GM18511 (cell line): Measurements from ENCODE around the gene ARHGEF28.

Experiments
- ATAC-seq: cut with Tn5 transposase; IDR thresholded peaks from one replicate; pipeline ENCODE4 v1.9.1; 2021; ENCODE audit warnings: mild to moderate bottlenecking, moderate library complexity; ENCODE audit not compliant: unreplicated experiment

The ARHGEF28 gene

DNA sequence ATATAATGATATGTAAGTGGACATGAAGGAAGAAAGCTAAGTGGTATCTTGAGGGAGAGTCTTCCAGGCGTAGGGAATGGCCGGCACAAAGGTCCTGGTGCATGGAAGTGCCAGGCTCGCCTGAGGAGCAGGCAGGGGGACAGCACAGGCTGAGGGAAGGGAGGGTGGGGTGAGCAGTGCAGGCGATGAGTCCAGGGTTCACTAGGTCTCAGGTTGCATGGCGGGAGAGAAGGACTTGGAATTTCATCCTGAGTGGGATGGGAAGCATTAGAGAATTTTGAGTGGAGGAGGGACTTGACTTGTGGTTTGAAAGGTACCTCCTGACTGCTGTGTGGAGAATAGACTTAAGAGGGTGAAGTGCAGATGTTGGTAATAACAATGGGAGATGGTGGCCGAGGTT is 268.9 kb downstream of the ARHGEF28 start:
- ATAC-seq, result no peak

DNA sequence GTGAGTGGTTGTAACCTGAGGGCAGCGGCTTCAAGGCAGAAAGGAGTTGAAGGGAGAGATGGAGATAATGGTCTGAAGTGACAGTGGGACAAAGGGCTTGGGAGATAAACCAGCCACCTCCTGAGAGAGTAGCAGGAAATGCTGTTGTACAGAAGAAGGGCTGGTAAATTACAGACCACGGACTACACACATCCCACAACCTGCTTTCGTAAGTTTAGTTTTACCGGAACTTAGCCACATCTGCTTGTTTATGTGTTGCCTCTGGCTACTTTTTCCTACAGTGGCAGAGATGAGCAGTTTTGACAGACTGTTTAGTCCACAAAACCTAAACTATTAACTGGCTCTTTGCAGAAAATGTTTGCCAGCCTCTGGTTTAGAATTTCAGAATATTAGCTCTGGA is 269.5 kb downstream of the ARHGEF28 start:
- no peak for ATAC-seq

DNA sequence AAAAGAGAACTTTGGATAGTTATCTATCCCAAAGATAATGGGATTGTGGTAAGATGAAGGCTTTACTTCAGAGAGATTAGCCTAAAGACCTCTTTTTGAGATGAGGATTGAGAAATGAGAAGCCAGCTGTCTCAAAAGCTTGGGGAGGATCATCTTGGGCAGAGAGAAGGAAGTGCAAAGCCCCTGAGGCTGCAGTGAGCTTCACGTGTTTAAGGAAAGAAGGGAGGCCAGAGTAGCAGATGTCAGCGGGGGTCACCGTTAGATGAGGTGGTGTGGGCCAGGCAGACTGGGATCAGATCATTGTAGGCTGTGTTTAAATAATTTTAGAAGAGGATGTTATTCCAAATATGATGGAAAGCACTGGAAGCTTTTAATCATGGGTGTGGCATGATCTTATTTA is 270.1 kb downstream of the ARHGEF28 start:
- ATAC-seq, result no peak

- no peak for ATAC-seq
These were observed 270.7 kb downstream of the ARHGEF28 start for GRCh38 chr5:73896668-73897067.

- ATAC-seq, result no peak
These were observed 271.9 kb downstream of the ARHGEF28 start for GRCh38 chr5:73897893-73898292.

- ATAC-seq, result peak; percentile 87
These were observed 273.1 kb downstream of the ARHGEF28 start for GRCh38 chr5:73899055-73899454.

DNA sequence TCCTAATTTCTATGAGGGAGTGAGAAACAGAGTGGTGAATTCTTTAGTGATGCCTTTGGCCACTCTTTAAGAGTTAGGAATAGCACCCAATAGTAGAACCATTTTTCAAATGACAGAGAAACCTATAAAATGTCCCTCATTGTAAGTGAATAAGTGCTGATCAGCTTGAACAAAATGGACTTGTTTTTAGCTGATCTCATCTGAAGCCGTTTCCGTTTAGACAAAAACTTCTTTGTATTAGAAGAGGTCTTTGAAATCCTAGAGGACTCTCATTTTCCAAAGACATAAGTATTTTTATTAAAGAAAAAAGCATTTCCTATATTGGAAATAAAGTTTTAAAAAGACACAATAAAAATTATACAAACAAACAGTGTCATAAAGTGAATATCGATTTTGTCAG is 273.9 kb downstream of the ARHGEF28 start:
- ATAC-seq, result no peak

DNA sequence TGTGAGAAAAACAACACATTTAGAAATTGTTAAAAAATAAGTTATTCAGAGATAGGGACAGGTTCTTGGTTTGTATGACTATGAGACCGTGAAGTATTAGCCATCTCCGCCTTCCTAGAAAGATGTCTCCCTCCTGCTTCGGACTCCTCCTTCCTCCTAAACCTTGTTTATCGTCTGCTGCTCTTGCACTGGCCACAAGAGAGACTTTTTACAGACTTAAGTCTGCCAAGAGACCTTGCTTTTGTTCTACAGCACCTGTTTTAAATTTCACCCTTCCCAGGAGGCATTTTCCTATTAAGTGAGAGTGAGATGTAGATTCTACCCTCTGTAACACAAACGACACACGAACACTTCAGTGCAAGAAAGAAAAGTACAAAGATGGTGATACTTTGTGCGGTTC is 274.6 kb downstream of the ARHGEF28 start:
- no peak for ATAC-seq

- ATAC-seq, result no peak
These were observed 275.0 kb downstream of the ARHGEF28 start for GRCh38 chr5:73901043-73901442.

DNA sequence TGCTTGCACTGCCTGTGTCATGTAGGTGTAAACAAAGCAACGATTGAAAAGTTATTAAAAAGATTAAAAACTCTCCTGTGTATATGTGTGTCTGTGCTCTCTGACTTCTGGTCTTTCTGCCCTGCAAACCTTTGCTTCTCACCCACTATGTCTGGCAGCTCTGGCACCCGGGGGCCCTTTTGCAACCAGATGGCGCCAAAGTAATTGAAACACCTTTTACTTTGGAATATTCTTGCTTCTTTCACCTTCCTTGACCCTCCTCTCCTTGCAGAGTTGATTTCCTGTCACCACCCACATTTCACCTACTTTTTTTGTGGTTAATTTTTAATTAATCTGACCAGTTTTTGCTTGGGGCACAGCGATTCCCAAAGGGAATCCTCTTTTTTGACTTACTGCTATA is 275.5 kb downstream of the ARHGEF28 start:
- ATAC-seq, result no peak

GRCh38 chr5:73902327-73903051 is 276.5 kb downstream of the ARHGEF28 start:
- no peak for ATAC-seq

DNA sequence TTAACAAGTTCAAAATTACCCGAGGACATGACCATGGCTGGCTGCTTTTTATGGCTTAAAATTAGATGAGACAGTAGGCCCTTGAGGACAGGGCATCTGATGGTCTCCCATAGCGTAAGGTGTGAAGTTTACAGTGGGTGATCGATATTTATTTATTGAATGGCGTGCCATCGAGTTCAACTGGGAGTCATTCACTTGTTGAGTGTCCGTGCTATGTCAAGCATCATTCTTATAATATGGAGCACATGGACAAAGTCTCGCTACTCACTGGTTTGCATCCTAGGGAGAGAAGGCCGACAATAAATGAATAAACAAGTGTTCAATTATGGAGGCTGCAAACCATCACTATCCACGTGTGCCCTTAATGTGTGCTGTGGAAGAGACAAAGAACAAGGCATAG is 277.2 kb downstream of the ARHGEF28 start:
- no peak for ATAC-seq

- ATAC-seq, result no peak
These were observed 280.3 kb downstream of the ARHGEF28 start for GRCh38 chr5:73906277-73906676.

- ATAC-seq, result no peak
These were observed 281.2 kb downstream of the ARHGEF28 start for GRCh38 chr5:73907164-73907563.

DNA sequence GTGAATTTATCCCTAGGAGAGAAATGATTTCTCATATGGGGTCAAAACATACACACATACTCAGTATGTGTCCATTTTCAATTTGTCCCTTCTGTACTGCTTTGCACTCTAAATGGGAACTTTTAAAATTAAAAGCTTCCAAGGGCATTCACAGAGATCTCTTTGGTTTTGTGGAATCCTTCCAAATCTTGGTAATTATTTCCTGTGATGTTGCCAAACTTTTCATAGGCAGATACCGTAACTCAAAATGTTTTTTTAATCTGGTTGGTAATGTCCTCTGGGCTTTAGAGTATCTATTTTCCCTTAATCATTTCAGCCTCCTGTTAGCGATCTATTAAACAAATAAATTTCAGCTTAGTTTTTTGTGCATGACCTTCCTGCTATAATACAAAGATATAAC is 282.4 kb downstream of the ARHGEF28 start:
- no peak for ATAC-seq

DNA sequence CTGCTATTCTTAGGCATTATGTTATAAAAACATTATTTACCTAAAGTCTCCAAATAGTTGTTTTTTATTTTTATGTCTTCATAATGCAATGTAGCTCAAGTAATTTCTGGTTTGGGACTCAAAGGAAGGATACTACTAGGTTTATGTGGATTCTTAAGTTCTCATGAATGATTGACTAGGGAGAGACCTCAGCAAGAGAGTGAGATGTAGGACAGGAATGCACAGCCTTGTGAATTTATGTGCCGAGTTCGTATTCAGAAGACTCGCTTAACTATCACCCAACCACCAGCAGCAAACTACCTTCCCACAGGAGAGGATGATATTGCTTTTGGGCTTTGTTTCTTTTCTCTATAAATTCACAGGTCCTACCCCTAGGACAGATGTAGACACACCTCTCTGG is 282.9 kb downstream of the ARHGEF28 start:
- no peak for ATAC-seq

- no peak for ATAC-seq
These were observed 283.5 kb downstream of the ARHGEF28 start for GRCh38 chr5:73909474-73909873.

DNA sequence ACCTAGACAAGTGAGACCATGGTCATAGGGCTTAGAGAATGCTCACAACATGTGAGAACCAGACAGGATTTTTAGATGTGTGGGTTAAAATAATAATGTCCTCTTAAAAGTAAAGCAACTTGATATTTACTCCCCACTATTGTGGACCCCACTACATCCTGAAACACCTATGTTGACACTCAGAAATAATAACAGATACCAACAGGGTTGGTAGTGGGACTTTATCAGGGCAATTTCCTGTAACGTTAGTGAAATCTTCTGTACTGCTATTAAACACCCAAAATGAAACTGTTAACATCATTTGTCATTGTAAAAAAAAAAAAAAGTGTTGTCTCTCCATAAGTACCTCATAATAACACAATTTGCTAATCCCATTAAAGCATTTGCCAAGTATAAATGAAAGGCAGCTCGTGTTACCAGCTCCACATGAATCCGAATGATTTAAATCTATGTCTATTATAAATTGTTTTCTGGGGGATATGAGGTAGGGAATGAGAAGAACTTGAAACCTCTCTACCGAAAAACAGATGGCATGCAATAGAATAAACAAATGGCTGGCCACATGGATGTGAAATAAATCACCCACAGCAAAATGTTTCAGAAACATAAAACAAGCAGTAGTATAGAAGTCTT is 285.9 kb downstream of the ARHGEF28 start:
- ATAC-seq, result no peak

- ATAC-seq, result no peak
These were observed 286.9 kb downstream of the ARHGEF28 start for GRCh38 chr5:73912821-73913271.

DNA sequence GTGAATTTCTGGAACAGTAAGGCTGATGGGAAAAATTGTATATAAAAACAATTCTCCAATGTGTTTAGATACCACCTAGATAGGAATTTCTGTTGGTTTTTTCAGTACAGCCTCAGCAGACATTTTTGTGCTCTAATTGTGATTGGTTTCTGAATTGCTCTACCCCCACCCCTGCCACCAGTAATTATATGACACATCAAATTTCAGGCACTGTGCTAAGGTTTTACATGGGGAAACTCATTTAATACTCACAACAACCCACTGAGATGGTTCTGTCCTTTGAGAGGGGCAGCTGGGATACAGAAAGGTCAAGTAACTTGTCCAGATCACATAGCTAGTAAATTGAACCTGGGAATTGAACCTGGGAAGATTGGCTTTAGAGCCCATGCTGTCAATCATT is 288.0 kb downstream of the ARHGEF28 start:
- ATAC-seq, result no peak

DNA sequence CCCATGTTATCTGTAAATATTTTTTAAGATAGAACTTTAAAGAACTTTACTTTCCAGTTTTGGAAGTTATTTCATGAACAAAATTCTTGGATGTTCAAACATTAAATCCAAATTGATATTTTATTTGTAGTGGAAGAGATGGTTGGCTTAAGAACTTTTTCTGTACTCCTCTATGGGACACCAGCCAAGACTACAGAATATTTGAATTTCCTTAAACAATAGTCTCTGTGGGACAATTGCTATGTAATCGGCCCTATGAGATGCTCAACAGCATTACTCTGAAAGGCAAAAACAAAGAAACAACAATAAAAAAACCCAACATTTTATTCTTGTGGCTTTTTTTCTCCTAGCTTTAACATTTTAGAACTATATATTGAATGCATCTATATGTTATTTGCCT is 289.3 kb downstream of the ARHGEF28 start:
- ATAC-seq, result no peak

DNA sequence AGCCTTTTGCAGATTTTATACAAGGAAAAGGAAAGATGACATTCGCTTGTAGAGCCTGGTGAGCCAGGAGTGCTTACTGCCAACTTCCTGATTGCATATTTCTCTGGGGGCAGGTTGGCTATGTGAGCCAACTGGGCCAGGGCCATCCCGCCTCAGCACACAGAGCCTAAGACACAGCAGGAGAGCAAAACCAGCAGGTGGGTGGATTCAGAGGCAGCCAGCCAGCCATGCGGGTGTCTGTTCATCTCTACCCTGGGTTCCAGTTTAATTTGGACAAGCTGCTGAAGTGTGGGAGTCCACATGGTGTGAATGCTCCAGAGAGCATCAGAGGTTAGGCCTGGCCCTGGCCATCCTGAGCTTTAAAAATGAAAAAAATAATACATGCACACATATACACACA is 291.4 kb downstream of the ARHGEF28 start:
- no peak for ATAC-seq

GRCh38 chr5:73917891-73918290 is 291.9 kb downstream of the ARHGEF28 start:
- no peak for ATAC-seq
